GM21528 (cell line): ENCODE results near the gene SEC16A.
A peak's percentile ranks its signal among the peaks of the same experiment; 100 is the strongest.
"Not testable (repeated sequence)": the region's sequence is repeated elsewhere in the genome, so short reads cannot be mapped to it uniquely, and the experiment has no call there.

Experiments
- ATAC-seq: cut with Tn5 transposase; IDR thresholded peaks from one replicate; pipeline ENCODE4 v1.9.1; 2021; ENCODE audit warnings: mild to moderate bottlenecking, moderate library complexity; ENCODE audit not compliant: unreplicated experiment, low FRiP score

The SEC16A gene

DNA sequence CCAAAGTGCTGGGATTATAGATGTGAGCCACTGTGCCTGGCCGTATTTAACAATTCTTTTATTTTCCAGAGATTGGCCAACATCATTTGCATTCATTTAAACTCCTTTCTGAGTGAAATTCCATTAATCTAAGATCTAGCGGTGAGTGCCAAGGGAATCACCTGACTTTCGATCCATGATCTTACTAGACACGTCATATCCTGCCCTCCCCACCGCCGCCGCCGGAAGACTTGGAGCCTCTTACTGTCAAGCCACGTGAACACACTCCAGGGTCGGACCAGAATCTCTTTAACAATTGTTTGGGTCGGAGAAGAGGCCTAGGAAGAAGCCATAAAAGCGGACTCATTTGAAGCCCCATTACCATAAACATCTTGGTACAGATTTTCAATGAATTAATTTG, 56.1 kb downstream of the SEC16A start:
- no peak for ATAC-seq

DNA sequence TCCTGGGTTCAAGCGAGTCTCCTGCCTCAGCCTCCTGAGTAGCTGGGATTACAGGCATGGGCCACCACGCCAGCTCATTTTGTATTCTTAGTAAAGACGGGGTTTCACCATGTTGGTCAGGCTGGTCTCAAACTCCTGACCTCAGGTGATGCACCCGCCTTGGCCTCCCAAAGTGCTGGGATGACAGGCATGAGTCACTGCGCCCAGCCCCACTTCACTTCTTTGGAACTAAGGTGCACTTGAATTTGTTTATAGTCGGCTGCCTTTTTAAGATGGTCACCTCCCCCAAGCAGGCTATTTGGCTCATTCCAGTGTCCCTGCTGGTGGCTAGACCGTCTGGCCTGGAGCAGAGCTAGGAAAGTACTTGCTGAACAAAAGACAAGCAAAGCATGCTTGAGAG, 57.5 kb downstream of the SEC16A start:
- ATAC-seq, result not testable (repeated sequence)

DNA sequence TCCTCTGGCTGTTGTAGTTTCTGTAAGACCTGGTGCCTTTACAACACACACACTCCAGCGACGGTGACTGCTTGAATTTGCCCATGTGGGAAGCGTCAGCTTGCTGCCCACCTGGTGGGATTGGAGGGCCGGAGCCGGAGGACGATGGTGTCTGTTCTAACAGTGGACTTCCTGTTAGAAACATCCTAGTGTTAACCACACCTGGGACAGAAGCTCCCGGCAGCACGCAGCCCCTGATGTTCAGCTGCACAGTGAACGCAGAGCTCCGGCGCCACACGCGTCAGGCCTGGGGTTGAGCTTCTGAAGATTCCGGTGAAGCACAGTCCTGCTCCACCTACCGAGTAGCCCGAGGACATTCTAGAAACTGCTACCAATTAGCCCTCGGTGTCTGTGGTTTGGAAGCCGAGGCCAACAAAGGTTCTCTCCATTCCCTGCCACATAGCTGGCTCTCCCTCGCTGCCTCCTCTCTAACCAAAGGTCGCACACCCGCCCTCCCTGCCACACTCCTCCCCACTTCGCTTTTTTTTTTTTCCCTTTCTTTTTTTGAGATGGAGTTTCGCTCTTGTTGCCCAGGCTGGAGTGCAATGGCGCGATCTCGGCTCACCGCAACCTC, 58.0 kb downstream of the SEC16A start:
- ATAC-seq, result no peak

DNA sequence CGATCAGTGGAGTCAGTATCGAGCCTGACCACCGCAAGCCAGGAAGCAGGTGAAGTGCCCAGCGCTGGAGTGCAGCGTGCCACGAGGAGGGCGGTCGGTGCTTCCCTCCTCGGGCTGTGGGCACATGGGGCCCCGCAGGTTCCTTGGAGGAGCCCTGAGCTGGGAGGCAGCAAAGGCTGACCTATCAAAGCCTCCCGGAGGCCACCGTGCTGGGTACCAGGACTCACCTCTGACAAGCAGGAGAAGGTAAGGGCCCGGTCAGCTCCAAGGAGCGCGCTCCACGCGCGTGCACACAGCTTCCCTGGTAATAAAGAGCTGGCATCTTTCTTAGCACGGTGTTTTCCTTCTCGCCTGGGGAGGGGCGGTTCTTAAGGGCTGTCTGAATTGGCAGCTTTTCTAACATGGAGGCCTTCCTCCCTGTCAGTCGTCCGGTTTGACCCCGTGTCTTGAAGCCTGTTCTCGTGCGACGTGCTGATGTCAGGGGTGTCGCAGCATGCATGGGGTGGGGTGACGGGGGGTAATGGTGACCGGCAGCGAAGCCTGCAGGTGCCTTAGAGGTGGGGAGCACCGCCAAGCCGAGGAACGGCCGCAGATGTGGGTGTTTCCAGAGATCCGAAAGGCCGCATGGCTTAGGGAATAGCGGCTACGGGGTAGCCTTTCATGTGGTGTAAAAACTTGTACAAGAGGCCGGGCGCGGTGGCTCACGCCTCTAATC, 59.3 kb downstream of the SEC16A start:
- no peak for ATAC-seq

DNA sequence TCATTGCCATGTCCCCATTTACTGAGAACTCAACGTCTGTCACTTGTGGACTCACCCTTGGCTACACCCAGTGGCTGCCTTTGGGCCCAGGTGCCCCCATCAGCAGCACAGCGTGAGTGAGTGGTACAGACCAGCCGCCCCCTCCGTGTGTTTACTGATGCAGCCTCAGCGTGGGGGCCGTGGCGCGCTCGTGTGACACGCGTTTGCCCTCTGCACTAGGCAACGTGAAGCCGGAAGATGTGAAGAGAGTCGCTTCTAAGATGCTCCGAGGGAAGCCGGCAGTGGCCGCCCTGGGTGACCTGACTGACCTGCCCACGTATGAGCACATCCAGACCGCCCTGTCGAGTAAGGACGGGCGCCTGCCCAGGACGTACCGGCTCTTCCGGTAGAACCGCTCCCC, 60.0 kb downstream of the SEC16A start:
- no peak for ATAC-seq

DNA sequence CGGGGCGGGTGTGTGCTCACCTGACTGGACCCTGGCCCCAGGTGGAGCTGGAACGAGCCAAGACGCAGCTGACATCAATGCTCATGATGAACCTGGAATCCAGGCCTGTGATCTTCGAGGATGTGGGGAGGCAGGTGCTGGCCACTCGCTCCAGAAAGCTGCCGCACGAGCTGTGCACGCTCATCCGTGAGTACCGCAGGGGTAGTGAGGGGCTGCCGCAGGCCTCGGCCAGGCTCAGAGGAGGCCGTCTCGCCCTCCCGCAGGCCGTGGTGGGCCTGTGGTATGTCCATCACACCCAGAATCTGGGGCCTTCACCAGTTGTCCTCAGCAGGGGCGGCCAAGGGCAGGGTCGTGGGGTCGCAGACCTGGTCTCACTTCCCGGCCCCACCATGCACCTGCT, 61.0 kb downstream of the SEC16A start:
- no peak for ATAC-seq

DNA sequence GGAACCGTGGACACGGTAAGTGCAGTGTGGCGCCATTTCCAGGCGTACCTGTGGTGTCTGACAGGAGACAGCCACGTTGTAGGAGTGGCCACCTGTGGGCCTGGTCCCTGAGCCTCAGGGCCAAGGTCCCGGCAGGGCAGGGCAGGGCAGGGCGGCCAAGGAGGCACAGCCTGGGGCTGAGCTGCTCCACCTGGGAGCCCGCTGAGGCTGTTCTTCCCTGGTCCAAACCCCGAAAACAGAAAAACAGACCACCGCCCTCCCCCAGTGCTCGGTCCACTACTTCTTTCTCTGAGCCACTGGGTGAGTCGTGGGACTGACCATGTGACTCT, 63.8 kb downstream of the SEC16A start:
- ATAC-seq, result no peak

DNA sequence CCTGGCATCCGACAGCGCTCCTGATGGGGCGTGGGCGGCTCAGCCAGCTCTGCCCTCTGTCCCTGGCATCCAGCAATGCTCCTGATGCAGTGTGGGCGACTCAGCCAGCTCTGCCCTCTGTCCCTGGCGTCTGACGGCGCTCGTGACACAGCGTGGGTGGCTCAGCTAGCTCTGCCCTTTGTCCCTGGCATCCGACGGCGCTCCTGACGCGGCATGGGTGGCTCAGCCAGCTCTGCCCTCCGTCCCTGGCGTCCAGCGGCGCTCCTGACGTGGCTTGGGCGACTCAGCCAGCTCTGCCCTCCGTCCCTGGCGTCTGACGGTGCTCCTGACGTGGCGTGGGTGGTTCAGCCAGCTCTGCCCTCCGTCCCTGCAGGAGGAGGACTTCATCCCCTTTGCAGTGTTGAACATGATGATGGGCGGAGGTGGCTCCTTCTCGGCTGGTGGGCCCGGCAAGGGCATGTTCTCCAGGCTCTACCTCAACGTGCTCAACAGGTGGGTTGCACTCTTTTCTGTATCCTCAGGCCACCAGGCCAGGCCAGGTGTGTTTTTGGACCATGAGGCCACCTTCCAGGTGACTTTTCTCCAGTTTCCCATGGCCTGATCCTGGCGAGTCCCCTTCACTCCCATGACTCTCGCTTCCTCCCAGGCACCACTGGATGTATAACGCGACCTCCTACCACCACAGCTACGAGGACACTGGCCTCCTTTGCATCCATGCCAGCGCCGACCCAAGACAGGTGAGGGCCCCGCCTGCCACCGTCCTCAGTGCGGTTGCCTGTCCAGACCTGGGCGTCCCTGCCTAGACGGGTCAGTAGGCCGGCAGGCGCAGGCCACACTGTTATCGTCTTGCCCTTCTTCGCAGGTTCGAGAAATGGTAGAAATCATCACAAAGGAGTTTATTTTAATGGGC, 64.4 kb downstream of the SEC16A start:
- no peak for ATAC-seq

DNA sequence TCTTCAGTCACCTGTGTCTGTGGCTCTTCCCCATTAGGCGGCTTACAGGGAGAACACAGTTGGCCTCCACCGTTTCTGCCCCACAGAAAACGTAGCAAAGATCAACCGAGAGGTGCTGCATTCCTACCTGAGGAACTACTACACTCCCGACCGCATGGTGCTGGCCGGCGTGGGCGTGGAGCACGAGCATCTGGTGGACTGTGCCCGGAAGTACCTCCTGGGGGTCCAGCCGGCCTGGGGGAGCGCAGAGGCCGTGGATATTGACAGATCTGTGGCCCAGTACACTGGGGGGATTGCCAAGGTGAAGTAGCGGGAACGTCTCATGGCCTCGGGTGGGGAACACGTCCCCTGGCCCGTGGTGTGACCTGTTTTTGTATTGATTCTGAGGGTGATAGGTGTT, 65.9 kb downstream of the SEC16A start:
- no peak for ATAC-seq

DNA sequence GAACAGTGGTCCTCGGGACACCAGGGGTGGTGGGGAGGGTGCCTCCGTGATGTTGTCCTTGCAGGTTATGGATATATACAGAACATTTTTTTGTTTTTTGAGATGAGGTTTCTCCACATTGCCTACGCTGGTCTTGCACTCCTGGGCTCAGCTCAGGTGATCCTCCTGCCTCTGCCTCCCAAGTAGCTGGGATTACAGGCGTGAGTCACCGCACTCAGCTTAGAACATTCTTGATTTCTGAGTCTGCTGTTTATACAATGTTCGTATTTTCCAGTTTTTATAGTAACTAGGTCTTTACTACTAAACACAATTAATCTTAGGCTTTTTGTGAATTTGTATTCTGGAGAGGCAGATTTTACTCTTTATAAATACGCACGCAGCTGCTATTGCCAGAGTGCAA, 66.4 kb downstream of the SEC16A start:
- no peak for ATAC-seq

DNA sequence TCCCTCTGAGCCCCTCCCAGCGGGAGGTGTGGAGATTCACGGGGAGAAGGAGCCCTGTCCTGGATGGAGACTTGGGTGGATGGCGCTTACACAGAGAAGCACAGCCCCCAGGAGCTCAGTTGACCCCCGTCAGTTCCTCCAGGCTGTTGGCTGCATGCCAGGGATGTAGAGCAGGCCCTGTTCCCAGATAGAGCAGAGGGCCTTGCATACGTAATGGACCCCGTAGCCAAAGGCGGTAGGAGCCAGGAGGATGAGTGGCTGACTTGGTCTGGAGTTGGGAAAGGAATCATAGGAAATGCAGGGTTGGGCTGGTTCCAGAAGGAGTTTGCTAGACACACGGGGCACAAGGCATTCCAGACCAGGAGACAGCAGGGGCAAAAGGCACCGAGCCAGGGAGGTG, 69.9 kb downstream of the SEC16A start:
- no peak for ATAC-seq

DNA sequence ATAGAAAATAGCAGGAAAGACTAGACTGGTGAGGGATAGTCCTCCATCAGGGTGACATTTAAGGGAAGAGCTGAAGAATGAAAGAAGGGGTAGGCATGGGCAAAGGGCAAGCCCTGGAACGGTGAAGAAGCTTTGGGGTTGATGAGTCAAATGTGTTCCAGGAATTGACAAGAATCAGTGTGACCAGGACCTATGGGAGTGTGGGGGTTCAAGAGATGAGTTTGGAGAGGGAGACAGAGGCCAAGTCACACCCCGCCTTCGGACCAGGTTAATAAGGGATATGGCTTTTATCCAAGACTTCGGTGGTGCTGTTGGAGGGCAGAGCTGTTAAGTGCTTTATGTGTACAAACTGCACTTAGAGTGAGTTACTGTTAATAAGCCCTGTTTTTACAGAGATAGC, 71.5 kb downstream of the SEC16A start:
- no peak for ATAC-seq

DNA sequence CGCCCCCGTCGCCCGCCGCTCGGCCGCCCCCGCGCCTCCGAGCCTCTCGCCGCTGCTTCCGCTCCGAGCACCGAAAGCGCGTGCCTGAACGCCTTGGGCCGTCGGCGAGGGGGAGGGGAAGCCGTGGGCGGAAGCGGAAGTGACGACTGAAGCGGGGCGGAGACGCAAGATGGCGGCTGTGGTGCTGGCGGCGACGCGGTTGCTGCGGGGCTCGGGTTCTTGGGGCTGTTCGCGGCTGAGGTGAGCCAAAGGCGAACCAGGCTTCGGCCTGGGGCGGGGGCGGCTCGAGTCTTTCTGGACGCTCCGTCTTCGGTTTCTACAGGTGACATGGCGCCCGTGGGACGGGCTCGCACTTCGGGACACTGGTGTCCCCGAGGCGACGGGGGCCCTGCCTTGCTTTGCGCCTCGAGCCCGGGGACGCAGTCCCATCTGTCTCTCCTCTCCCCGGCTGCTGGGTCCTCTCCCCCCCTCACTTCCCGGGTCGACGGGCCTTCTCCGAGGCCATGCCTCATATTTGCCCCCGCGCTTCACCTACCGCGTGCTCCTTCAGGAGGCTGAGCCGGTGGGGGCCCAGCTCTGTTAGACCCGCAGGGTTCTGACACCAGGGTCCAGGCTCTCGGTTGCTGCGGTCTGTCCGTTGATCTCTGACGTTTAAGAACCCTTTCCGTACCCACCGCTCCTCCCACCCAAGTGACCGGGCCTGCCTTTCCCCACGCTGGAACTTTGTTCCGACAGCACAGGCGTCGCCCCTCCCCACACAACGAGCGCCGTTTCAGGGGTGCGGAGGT, 72.1 kb downstream of the SEC16A start, which contains the start of the genes ENTR1 and PMPCA:
Gene ENTR1 (minus strand): TSS at position 115 of the 788 bp plus-strand sequence. CDS start 217 bp downstream, outside the sequence.
Gene PMPCA (plus strand): TSS at position 159 of the 788 bp plus-strand sequence. CDS start 11 bp downstream, at position 170.
- peak; percentile 70 for ATAC-seq

DNA sequence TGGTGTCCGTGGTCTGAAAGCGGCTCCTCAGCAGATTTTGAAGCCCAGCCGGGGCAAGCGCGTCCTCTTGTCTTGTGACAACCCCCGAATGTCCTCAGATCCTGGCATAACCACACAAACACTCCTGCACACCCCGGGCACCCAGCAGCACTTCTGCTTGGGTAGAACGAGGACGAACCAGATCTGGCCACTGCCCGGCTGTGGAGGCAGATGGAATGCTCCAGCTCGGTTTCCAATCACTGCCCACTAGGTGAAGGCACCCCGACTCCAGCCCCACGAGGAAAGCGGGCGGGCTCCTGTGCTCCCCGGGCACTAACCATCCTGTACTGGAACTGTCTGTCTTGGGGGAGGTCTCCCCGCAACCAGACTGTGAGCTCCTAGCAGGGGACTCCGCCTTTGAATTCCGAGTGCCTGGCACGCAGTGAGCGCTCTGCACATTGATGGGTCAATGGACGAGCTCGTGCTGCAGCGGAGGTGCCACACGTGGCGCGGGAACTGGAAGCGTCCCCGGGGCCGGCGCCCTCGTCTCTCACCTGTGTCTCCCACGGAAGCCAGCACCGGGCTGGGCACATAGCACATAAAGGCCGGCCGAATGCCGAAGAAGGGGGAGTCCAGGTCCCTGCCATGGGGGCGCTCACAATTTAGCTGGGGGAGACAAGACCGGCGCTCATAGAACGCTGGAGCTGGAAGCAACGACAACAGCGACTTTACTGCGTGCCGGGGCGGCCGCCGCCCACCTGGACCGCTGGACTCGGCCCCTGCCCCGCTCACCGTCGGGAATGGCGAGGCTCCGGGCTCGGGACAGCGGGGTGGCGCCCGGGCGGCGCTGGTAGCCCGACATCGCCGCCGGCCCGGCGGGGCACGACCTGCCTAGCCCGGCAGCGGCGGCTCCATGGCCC, 73.0 kb downstream of the SEC16A start:
- ATAC-seq, result peak; percentile 36

DNA sequence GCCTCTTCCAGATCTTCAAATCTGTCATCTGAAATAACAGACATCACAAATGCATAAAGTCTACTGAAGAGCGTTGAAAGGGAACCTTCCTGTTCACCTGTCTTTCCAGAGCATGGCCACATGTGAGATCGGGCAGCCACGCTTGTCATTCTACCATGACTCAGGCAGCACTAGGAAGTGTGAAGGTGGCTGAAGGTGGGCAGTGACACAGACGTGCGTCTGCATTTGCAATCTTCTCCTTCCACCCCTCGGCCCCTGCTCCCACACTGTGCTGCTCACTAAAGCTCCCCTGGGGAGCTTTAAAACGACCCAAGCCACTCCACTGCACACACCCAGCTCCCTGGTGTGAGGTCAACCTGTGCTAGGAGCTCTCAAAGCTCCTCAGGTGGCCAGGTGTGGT, 74.9 kb downstream of the SEC16A start:
- ATAC-seq, result no peak

DNA sequence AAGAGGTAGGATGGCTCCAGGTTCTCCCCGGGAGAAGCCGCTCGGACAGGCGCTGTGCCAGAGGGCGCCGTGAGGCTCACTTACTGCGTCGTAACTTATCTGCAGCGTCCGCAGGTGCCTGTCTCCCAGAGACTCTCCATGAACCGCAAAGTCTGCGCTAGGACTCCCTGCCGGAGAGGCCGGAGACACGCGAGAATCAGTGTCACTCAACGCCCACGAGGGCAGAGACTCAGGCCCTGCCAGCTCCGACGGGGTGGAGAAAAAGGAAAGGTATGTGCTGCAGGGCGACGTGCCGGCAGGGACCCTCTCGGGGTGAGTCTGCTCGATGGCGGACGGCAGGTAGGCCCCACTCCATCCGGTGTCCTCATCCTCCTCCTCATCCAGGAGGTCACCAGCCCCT, 75.8 kb downstream of the SEC16A start:
- not testable (repeated sequence) for ATAC-seq

DNA sequence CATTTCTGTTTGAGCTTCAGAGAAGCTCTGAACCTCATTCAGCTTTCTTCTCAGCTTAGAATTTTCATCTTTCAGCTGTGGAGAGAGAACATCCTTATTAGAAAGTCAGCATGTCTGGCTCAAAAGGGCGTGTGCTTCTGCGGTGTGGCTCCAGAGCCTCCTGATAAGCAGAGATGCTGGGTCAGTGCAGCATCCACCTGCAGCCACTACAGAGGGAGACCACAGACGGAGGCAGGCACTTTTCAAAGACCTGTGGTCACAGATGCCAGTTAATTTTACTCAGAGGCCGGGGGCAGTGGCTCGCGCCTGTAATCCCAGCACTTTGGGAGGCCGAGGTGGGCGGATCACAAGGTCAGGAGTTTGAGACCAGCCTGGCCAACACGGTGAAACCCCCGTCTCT, 76.9 kb downstream of the SEC16A start:
- ATAC-seq, result not testable (repeated sequence)

DNA sequence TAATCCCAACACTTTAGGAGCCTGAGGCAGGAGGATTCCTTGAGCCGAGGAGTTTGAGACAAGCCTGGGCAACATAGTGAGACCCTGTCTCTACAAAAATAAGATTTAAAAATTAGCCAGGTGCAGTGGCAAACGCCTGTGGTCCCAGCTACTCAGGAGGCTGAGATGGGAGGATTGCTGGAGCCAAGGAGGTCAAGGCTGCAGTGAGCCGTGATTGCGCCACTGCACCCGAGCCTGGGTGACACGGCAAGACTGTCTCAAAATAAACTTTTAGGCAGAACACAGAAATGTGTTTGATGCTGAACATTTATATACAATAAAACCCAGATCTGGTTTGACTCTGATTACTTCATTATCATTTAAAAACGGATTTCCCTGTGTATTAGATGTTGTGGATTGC, 77.4 kb downstream of the SEC16A start:
- no peak for ATAC-seq

DNA sequence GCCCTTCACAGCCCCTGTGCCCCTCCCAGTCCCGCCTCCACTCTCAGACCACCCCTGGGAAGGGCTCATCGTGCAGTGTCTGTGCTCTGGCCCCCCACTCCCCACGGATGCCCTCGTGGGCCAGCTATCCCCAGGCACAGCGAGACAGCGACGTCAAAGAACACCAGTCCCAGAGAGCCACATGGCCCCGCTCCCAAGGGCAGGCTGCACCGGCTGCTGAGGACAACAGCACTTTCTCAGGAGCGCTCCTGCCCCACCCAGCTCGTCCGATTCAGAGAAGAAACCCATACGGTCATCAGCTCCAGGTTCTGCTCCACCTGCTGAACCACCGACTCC, 78.1 kb downstream of the SEC16A start:
- ATAC-seq, result no peak
